ENCODE data around the gene GOLGA6L7.

GOLGA6L7 gene

GRCh38 chr15:28876845-28877185 is 28.4 kb upstream of the GOLGA6L7 start:
- TF ChIP-seq CTCF (IDR thresholded peaks at IDR 0.05; ENCODE audit: low read depth, low read length) (no peak), EZH2phosphoT487 (IDR thresholded peaks at IDR 0.05; ENCODE audit: low read depth) (no peak)
- Histone ChIP-seq H2AFZ (ENCODE audit: low read depth, low read length) (no peak overlapping the region), H3K79me2 (ENCODE audit: low read length) (no peaks in the 10 kb centered on the region), H3K9me3 (ENCODE audit: insufficient read depth, low read length) (no peaks in the 10 kb centered on the region), H3K36me3 (replicated peaks; ENCODE audit: low read depth, low read length) (no peaks in the 10 kb centered on the region), H3K27ac (ENCODE audit: low read length) (no peak overlapping the region), H4K20me1 (ENCODE audit: insufficient read depth, low read length) (no peaks in the 10 kb centered on the region), H3K27me3 (ENCODE audit: low read depth, low read length) (no peaks in the 10 kb centered on the region), H3K9ac (ENCODE audit: low read length) (no peak overlapping the region), H3K4me2 (ENCODE audit: low read length) (no peak overlapping the region), H3K4me3 (ENCODE audit: low read length) (no peak overlapping the region), H3K4me1 (ENCODE audit: low read length) (peaks cover 10% of the 10 kb centered on the region)

DNA sequence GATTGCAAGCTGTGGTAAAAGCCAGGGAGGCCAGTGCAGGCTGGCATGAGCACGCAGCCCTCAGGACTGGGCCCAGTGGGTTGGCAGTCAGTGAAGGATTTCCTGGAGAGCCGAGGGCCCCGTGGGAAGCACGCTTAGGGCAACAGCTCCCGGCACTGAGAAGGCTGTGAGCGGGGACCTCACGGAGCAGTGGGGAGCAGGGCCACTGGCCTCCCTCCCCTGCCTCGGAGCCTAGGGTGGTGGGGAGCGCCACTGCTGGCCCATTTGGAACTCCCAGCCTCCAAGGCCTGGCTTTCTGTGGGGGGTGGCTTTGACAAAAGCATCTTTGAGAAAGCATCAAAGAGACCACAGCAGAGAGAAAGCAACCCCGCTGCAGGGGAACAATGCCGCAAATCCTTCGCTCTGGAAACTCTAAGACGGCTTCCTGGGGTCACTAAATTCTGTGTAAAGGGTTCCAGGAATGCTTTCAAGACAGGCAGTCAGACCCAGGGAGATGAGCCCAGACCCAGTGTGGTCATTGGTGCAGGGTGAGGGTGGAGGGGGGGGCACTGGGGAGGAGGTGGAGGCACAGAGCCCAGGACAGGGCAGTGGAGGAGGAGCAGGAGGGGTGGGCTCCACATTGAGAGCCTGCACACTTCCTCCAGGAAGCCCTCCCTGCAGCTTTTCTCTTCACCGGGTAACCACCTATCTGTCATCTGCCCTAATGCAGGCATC is 27.8 kb upstream of the GOLGA6L7 start:
- H3K4me2 ChIP-seq (ENCODE audit: low read length): no peak overlapping the region
- no peak overlapping the region for H3K4me3 ChIP-seq (ENCODE audit: low read length)
- peaks cover 6% of the 10 kb centered on the region for H3K4me1 ChIP-seq (ENCODE audit: low read length)
- no peaks in the 10 kb centered on the region for H4K20me1 ChIP-seq (ENCODE audit: insufficient read depth, low read length)
- H3K79me2 ChIP-seq (ENCODE audit: low read length): no peaks in the 10 kb centered on the region
- H3K9ac ChIP-seq (ENCODE audit: low read length): no peak overlapping the region
- H3K27me3 ChIP-seq (ENCODE audit: low read depth, low read length): no peaks in the 10 kb centered on the region
- H2AFZ ChIP-seq (ENCODE audit: low read depth, low read length): no peak overlapping the region
- TF ChIP-seq EZH2phosphoT487 (IDR thresholded peaks at IDR 0.05; ENCODE audit: low read depth): no peak
- TF ChIP-seq CTCF (IDR thresholded peaks at IDR 0.05; ENCODE audit: low read depth, low read length): no peak
- no peaks in the 10 kb centered on the region for H3K36me3 ChIP-seq (replicated peaks; ENCODE audit: low read depth, low read length)
- H3K9me3 ChIP-seq (ENCODE audit: insufficient read depth, low read length): no peaks in the 10 kb centered on the region
- H3K27ac ChIP-seq (ENCODE audit: low read length): no peak overlapping the region

- TF ChIP-seq EZH2phosphoT487 (IDR thresholded peaks at IDR 0.05; ENCODE audit: low read depth) (no peak), CTCF (IDR thresholded peaks at IDR 0.05; ENCODE audit: low read depth, low read length) (no peak)
- H3K9me3 ChIP-seq (ENCODE audit: insufficient read depth, low read length): no peaks in the 10 kb centered on the region
- H3K4me2 ChIP-seq (ENCODE audit: low read length): no peak overlapping the region
- no peaks in the 10 kb centered on the region for H4K20me1 ChIP-seq (ENCODE audit: insufficient read depth, low read length)
- no peak overlapping the region for H3K9ac ChIP-seq (ENCODE audit: low read length)
- H3K4me3 ChIP-seq (ENCODE audit: low read length): no peak overlapping the region
- H3K36me3 ChIP-seq (replicated peaks; ENCODE audit: low read depth, low read length): no peaks in the 10 kb centered on the region
- H3K27ac ChIP-seq (ENCODE audit: low read length): no peak overlapping the region
- H3K79me2 ChIP-seq (ENCODE audit: low read length): no peaks in the 10 kb centered on the region
- no peak overlapping the region for H2AFZ ChIP-seq (ENCODE audit: low read depth, low read length)
- H3K27me3 ChIP-seq (ENCODE audit: low read depth, low read length): no peaks in the 10 kb centered on the region
- no peaks in the 10 kb centered on the region for H3K4me1 ChIP-seq (ENCODE audit: low read length)
Observed at GRCh38 chr15:28875461-28876000, 27.1 kb upstream of the GOLGA6L7 start.

GRCh38 chr15:28873585-28874190 is 25.2 kb upstream of the GOLGA6L7 start:
- H3K4me3 ChIP-seq (ENCODE audit: low read length): no peak overlapping the region
- TF ChIP-seq EZH2phosphoT487 (IDR thresholded peaks at IDR 0.05; ENCODE audit: low read depth): no peak
- TF ChIP-seq CTCF (IDR thresholded peaks at IDR 0.05; ENCODE audit: low read depth, low read length): no peak; the same call in 1 of the 2 replicates

More at GRCh38 chr15:28873585-28874190, 25.2 kb upstream of the GOLGA6L7 start:
- Histone ChIP-seq H3K4me2 (ENCODE audit: low read length) (no peak overlapping the region), H3K27ac (ENCODE audit: low read length) (no peak overlapping the region), H3K36me3 (replicated peaks; ENCODE audit: low read depth, low read length) (no peaks in the 10 kb centered on the region), H3K27me3 (ENCODE audit: low read depth, low read length) (no peaks in the 10 kb centered on the region), H2AFZ (ENCODE audit: low read depth, low read length) (no peak overlapping the region), H3K4me1 (ENCODE audit: low read length) (no peaks in the 10 kb centered on the region), H4K20me1 (ENCODE audit: insufficient read depth, low read length) (no peaks in the 10 kb centered on the region), H3K9me3 (ENCODE audit: insufficient read depth, low read length) (no peaks in the 10 kb centered on the region), H3K9ac (ENCODE audit: low read length) (no peak overlapping the region), H3K79me2 (ENCODE audit: low read length) (no peaks in the 10 kb centered on the region)
